Measurements from ENCODE around the gene DIAPH3.
"Not testable (repeated sequence)": the region's sequence is repeated elsewhere in the genome, so short reads cannot be mapped to it uniquely, and the experiment has no call there.

Gene DIAPH3

DNA sequence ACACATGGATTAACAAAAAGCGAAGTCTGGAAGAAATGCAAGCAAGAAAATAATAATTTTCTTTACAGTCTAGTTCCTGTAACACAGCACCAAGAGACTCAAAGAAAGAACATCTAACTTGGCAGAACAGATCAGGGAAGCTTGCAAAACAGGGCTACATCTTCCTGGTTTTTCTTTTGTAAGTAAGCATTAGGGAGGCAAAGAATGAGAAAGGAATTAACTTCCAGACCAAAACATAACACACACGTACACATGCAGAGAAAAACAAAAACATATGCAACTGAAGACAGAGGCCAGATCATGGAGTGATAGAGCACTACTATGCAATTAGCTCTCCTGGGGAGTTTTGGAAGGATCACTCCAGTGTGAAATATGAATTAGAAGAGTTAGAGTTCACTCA lies 120.5 kb downstream of the DIAPH3 start:
- in situ Hi-C loops (cut with HindIII; ENCODE audit: low sequenced_read_pairs), result no loop called here
- no peak overlapping the region for H3K4me3 ChIP-seq (ENCODE audit: low read depth, low read length)
- peak; percentile 20 for DNase-seq (ENCODE audit: low read depth, low spot score)
- TF ChIP-seq, protein P1, sequence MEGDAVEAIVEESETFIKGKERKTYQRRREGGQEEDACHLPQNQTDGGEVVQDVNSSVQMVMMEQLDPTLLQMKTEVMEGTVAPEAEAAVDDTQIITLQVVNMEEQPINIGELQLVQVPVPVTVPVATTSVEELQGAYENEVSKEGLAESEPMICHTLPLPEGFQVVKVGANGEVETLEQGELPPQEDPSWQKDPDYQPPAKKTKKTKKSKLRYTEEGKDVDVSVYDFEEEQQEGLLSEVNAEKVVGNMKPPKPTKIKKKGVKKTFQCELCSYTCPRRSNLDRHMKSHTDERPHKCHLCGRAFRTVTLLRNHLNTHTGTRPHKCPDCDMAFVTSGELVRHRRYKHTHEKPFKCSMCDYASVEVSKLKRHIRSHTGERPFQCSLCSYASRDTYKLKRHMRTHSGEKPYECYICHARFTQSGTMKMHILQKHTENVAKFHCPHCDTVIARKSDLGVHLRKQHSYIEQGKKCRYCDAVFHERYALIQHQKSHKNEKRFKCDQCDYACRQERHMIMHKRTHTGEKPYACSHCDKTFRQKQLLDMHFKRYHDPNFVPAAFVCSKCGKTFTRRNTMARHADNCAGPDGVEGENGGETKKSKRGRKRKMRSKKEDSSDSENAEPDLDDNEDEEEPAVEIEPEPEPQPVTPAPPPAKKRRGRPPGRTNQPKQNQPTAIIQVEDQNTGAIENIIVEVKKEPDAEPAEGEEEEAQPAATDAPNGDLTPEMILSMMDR (IDR thresholded peaks at IDR 0.05; ENCODE audit: low read depth, low read length), result no peak

DNA sequence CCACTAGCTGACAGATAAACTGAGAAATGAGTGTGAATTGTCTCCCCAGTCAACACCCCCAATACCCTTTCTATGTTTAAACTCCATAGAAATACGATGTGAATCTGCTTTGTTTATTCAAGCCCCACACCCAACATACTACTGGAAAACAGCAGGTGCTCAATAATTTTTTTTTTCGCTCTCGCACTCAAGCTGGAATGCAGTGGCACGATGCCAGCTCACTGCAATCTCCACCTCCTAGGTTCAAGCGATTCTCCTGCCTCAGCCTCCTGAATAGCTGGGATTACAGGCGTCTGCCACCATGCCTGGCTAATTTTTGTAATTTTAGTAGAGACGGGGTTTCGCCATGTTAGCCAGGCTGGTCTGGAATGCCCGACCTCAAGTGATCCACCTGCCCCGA lies 123.1 kb downstream of the DIAPH3 start:
- in situ Hi-C loops (cut with HindIII; ENCODE audit: low sequenced_read_pairs); DNase-seq (ENCODE audit: low read depth, low spot score); H3K4me3 ChIP-seq (ENCODE audit: low read depth, low read length): not testable (repeated sequence)

DNA sequence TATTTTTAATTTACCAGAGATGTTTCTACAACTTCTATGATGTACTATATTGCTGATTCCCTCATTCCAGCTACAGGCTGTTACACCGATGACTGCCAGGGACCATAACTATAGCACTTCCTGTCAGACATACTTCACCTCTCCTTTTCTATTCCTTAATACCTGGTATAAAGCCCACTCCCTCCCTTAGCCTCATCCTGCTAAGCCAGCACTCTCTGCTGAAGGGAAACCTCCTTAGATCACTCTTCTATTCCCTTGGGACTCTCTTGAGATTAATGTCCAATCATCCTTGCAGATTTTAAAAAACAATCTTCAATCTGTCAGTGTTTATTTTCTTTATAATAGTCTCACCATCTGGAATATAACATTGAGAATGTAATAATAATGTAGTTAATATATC lies 127.9 kb downstream of the DIAPH3 start:
- in situ Hi-C loops (cut with HindIII; ENCODE audit: low sequenced_read_pairs), result no loop called here
- TF ChIP-seq, protein P1 (IDR thresholded peaks at IDR 0.05; ENCODE audit: low read depth, low read length), result no peak
- no peak for DNase-seq (ENCODE audit: low read depth, low spot score)
- no peak overlapping the region for H3K4me3 ChIP-seq (ENCODE audit: low read depth, low read length)

DNA sequence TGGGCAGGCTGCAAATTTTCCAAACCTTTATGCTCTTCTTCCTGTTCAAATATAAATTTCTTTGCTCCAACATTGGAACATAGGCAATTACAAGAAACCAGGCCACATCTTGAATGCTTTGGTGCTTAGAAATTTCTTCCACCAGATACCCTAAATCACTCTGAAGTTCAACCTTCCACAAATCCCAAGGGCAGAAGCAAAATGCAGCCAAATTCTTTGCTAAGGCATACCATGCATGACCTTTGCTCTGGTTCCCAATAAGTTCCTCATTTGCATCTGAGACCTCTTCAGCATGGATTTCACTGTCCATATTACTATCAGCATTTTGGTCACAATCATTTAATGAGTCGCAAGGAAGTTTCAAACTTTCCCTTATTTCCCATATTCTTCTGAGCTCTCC lies 130.9 kb downstream of the DIAPH3 start:
- H3K4me3 ChIP-seq (ENCODE audit: low read depth, low read length), result no peak overlapping the region
- DNase-seq (ENCODE audit: low read depth, low spot score), result no peak
- in situ Hi-C loops (cut with HindIII; ENCODE audit: low sequenced_read_pairs), result no loop called here
- TF ChIP-seq, protein P1 (IDR thresholded peaks at IDR 0.05; ENCODE audit: low read depth, low read length), result no peak

DNA sequence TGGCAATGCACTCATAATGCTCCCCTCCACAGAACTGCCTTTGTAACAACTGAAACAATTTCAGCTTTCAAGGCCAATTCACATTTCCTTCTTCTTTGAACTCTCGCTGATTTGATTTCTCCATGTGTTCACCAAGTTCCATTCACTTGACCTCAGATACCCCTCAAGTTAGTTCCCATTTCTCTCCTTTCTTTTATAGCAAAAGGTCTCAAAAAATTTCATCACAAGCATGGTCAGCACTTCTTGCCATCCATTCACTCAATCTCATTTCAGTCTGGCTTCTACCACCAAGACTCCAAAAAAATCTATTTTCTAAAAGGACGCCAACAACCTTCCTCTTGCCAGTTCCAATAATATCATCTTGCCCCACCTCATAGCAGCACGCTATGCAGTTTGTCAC lies 135.7 kb downstream of the DIAPH3 start:
- DNase-seq (ENCODE audit: low read depth, low spot score), result no peak
- H3K4me3 ChIP-seq (ENCODE audit: low read depth, low read length), result no peak overlapping the region
- TF ChIP-seq, protein P1 (IDR thresholded peaks at IDR 0.05; ENCODE audit: low read depth, low read length), result no peak
- in situ Hi-C loops (cut with HindIII; ENCODE audit: low sequenced_read_pairs), result no loop called here

DNA sequence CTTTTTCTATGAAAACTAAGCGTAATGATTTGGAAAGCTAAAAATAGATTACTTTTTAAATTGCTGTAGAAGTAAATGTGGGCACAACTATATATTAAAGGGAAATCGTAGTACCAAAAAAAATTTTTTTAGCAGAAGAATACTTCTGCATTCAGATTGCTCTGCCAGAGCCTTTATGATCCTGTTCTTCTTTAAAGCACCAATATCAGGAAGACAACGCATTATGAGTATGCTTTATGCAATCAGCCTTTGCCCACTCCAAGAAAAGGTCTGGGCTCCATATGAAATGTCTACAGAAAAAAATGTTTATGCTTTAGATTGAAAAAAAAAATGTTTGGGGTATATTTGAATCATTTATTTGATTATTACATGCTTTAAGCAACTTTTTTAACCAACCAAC lies 137.4 kb downstream of the DIAPH3 start:
- TF ChIP-seq, protein P1 (IDR thresholded peaks at IDR 0.05; ENCODE audit: low read depth, low read length), result no peak
- DNase-seq (ENCODE audit: low read depth, low spot score), result no peak
- in situ Hi-C loops (cut with HindIII; ENCODE audit: low sequenced_read_pairs), result no loop called here
- H3K4me3 ChIP-seq (ENCODE audit: low read depth, low read length), result no peak overlapping the region

DNA sequence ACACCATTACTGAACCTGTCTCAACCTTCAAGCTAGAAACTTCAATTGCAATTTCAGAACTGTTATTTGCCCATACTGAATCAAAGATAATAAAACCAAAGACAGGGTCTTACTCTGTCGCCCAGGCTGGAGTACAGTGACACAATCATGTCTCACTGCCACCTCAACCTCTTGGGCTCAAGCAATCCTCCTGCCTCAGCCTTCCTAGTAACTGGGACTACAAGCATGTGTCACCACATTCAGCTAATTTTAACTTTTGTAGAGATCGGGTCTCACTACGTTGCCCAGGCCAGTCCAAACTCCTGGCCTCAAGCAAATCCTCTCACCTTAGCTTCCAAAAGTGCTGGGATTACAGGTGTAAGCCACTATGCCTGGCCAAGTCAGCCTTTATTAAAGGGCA lies 143.4 kb downstream of the DIAPH3 start:
- TF ChIP-seq, protein P1 (IDR thresholded peaks at IDR 0.05; ENCODE audit: low read depth, low read length), result no peak
- no peak for DNase-seq (ENCODE audit: low read depth, low spot score)
- H3K4me3 ChIP-seq (ENCODE audit: low read depth, low read length), result no peak overlapping the region
- in situ Hi-C loops (cut with HindIII; ENCODE audit: low sequenced_read_pairs), result no loop called here
